IMR-90 (cell line): ENCODE measurements around the gene RBFOX1. TPM values are rescaled to one million over a fixed set of nuclear protein-coding genes. Genes with fewer than 3 reads are reported as not detected.

Experiments
- ATAC-seq: fragments of 200-7000 bp; cut with Tn5 transposase; 2 replicates; pipeline ENCODE4 v1.9.1; 2020; ENCODE audit warnings: low read depth, mild to moderate bottlenecking, moderate library complexity
- BruUV-seq: library from RNA; stranded (reverse); fragments of 400-500 nt; replicated peaks from 2 replicates; lab custom pipeline; 2021; lab: Mats Ljungman, UMichigan
- CTCF ChIA-PET: fragments of 300-600 bp; formaldehyde crosslinking; extraction: SDS; loops from one replicate; lab custom pipeline; 2021; ENCODE audit warnings: antibody characterized with exemption; lab: Yijun Ruan, JAX
- POLR2A ChIA-PET: fragments of 300-600 bp; sonication (Branson Sonifier 250); formaldehyde crosslinking; loops from one replicate; lab custom pipeline; 2022; ENCODE audit warnings: antibody characterized with exemption; ENCODE audit not compliant: unreplicated experiment; lab: Charles Lee
- DNase-seq: peaks from one replicate; pipeline ENCODE4 v3.0.0; 2013
- H2AFZ ChIP-seq: replicated peaks from 2 replicates; pipeline ENCODE3; 2013; ENCODE audit warnings: low read length, mild to moderate bottlenecking; ENCODE audit not compliant: poor library complexity
- H2AK5ac ChIP-seq: 2 replicates; pipeline ENCODE4 v1.6.1; 2013; ENCODE audit warnings: low read depth, low read length, inconsistent platforms
- H2AK9ac ChIP-seq: replicated peaks from 2 replicates; pipeline ENCODE3; 2013; ENCODE audit warnings: mild to moderate bottlenecking, low read depth, low read length, moderate library complexity; ENCODE audit not compliant: poor library complexity
- H2BK120ac ChIP-seq: 2 replicates; pipeline ENCODE4 v1.6.1; 2013; ENCODE audit warnings: low read depth, low read length, inconsistent platforms
- H2BK15ac ChIP-seq: 3 replicates; pipeline ENCODE4 v1.6.1; 2013; ENCODE audit warnings: low read depth, low read length, inconsistent platforms
- H2BK20ac ChIP-seq: 2 replicates; pipeline ENCODE4 v1.6.1; 2013; ENCODE audit warnings: low read depth, mild to moderate bottlenecking, inconsistent platforms, low read length, moderate library complexity
- H2BK5ac ChIP-seq: 2 replicates; pipeline ENCODE4 v1.6.1; 2013; ENCODE audit warnings: mild to moderate bottlenecking, low read depth, low read length, inconsistent platforms; ENCODE audit not compliant: poor library complexity, severe bottlenecking
- H3K14ac ChIP-seq: replicated peaks from 2 replicates; pipeline ENCODE4 v1.6.1; 2013; ENCODE audit warnings: low read depth, low read length, inconsistent platforms
- H3K18ac ChIP-seq: 2 replicates; pipeline ENCODE4 v1.6.1; 2013; ENCODE audit warnings: low read depth, low read length, control low read depth
- H3K23ac ChIP-seq: 2 replicates; pipeline ENCODE4 v1.6.1; 2013; ENCODE audit warnings: low read depth, low read length, inconsistent platforms
- H3K27ac ChIP-seq: 2 replicates; pipeline ENCODE4 v1.5.1; 2013; ENCODE audit warnings: mild to moderate bottlenecking, control low read depth, low read length; ENCODE audit not compliant: insufficient read depth
- H3K27me3 ChIP-seq: 2 replicates; pipeline ENCODE4 v1.6.1; 2013; ENCODE audit warnings: low read length; ENCODE audit not compliant: control insufficient read depth, insufficient read depth
- H3K36me3 ChIP-seq: 2 replicates; pipeline ENCODE4 v1.6.1; 2013; ENCODE audit warnings: low read length, mixed read lengths; ENCODE audit not compliant: control insufficient read depth, insufficient read depth
- H3K4ac ChIP-seq: 2 replicates; pipeline ENCODE4 v1.6.1; 2013; ENCODE audit warnings: low read depth, low read length, inconsistent platforms
- H3K4me1 ChIP-seq: 2 replicates; pipeline ENCODE4 v1.6.1; 2013; ENCODE audit warnings: low read length, mixed read lengths; ENCODE audit not compliant: control insufficient read depth, insufficient read depth
- H3K4me2 ChIP-seq: 2 replicates; pipeline ENCODE4 v1.6.1; 2013; ENCODE audit warnings: low read depth, mild to moderate bottlenecking, control low read depth, low read length, moderate library complexity
- H3K4me3 ChIP-seq: 2 replicates; pipeline ENCODE4 v1.5.1; 2013; ENCODE audit warnings: low read depth, mild to moderate bottlenecking, control low read depth, low read length, moderate library complexity; ENCODE audit not compliant: insufficient read depth
- H3K56ac ChIP-seq: 2 replicates; pipeline ENCODE4 v1.6.1; 2013; ENCODE audit warnings: low read length, inconsistent platforms; ENCODE audit not compliant: insufficient read depth; ENCODE audit errors: extremely low read depth
- H3K79me1 ChIP-seq, 2 experiments: 2 replicates each; pipeline ENCODE4 v1.6.1; 2013; ENCODE audit warnings: low read length in 2 of 2, inconsistent platforms in 1 of 2, low read depth in 1 of 2
- H3K9ac ChIP-seq: 2 replicates; pipeline ENCODE4 v1.6.1; 2013; ENCODE audit warnings: low read depth, low read length, control low read depth
- H3K9me1 ChIP-seq: 2 replicates; pipeline ENCODE4 v1.6.1; 2013; ENCODE audit warnings: low read length, inconsistent platforms; ENCODE audit not compliant: insufficient read depth
- H3K9me3 ChIP-seq: 2 replicates; pipeline ENCODE4 v1.6.1; 2013; ENCODE audit warnings: low read length; ENCODE audit not compliant: control insufficient read depth, insufficient read depth
- H4K20me1 ChIP-seq: 2 replicates; pipeline ENCODE4 v1.6.1; 2013; ENCODE audit warnings: low read length, inconsistent platforms; ENCODE audit not compliant: insufficient read depth
- H4K5ac ChIP-seq: 2 replicates; pipeline ENCODE4 v1.6.1; 2013; ENCODE audit warnings: mild to moderate bottlenecking, low read depth, low read length, control low read depth
- H4K8ac ChIP-seq, 2 experiments: 2 replicates each; pipeline ENCODE4 v1.6.1; 2013; ENCODE audit warnings: low read depth in 2 of 2, low read length in 2 of 2, control low read depth in 1 of 2, inconsistent platforms in 1 of 2
- H4K91ac ChIP-seq: 2 replicates; pipeline ENCODE4 v1.6.1; 2013; ENCODE audit warnings: low read depth, low read length, inconsistent platforms; ENCODE audit not compliant: insufficient read depth
- BHLHE40 ChIP-seq: fragments of 150-350 bp; IDR thresholded peaks from 2 replicates; pipeline ENCODE4 v1.6.1; 2016; ENCODE audit warnings: mild to moderate bottlenecking, low read depth, low read length
- CEBPB ChIP-seq: IDR thresholded peaks from 2 replicates; pipeline ENCODE4 v1.6.1; 2012; ENCODE audit warnings: low read depth, low read length, improper control_type of control experiment
- FOS ChIP-seq: fragments of 150-350 bp; IDR thresholded peaks from 2 replicates; pipeline ENCODE4 v1.6.1; 2016; ENCODE audit warnings: low read depth, low read length
- MAFK ChIP-seq: IDR thresholded peaks from 2 replicates; pipeline ENCODE4 v1.6.1; 2012; ENCODE audit warnings: low read depth, low read length, improper control_type of control experiment
- MAZ ChIP-seq: IDR thresholded peaks from 2 replicates; pipeline ENCODE4 v1.6.1; 2012; ENCODE audit warnings: low read depth, mild to moderate bottlenecking, low read length, improper control_type of control experiment, moderate library complexity, borderline replicate concordance
- NFE2L2 ChIP-seq: fragments of 150-350 bp; IDR thresholded peaks from 2 replicates; pipeline ENCODE4 v1.6.1; 2016; ENCODE audit warnings: low read depth, mild to moderate bottlenecking, low read length
- POLR2A ChIP-seq: IDR thresholded peaks from 2 replicates; pipeline ENCODE4 v1.6.1; 2012; ENCODE audit warnings: mild to moderate bottlenecking, low read depth, low read length
- RAD21 ChIP-seq: IDR thresholded peaks from 2 replicates; pipeline ENCODE4 v1.6.1; 2012; ENCODE audit warnings: low read length, improper control_type of control experiment
- RCOR1 ChIP-seq: IDR thresholded peaks from 2 replicates; pipeline ENCODE4 v1.6.1; 2012; ENCODE audit warnings: mild to moderate bottlenecking, low read length, improper control_type of control experiment; ENCODE audit not compliant: insufficient replicate concordance
- RFX5 ChIP-seq: IDR thresholded peaks from 2 replicates; pipeline ENCODE4 v1.8.0; 2012; ENCODE audit warnings: low read depth, mild to moderate bottlenecking, low read length, moderate library complexity
- SMC3 ChIP-seq: fragments of 150-350 bp; IDR thresholded peaks from 2 replicates; pipeline ENCODE4 v1.6.1; 2016; ENCODE audit warnings: low read depth, mild to moderate bottlenecking, antibody characterized with exemption, low read length, moderate library complexity
- WGBS, 2 experiments: methylation state at CpG; one replicate each; pipeline versions ENCODE4 v1.1.5 to v1.1.7; 2013; ENCODE audit warnings: missing lambda C conversion rate in 2 of 2; ENCODE audit not compliant: insufficient read length in 1 of 2; ENCODE audit errors: extremely low coverage in 2 of 2; 5-methylcytosine and 5-hydroxymethylcytosine counted together
- dilution Hi-C: fragments of 300-500 bp; cut with HindIII; formaldehyde crosslinking; loops from one replicate; pipeline ENCODE4 v1.14.3; 2018; ENCODE audit warnings: low sequenced_read_pairs; ENCODE audit not compliant: unreplicated experiment
- in situ Hi-C: fragments of 300-500 bp; cut with MboI; formaldehyde crosslinking; loops from 3 replicates; pipeline ENCODE4 v1.14.3; 2019; ENCODE audit warnings: low sequenced_read_pairs, inconsistent platforms, mixed read lengths
- intact Hi-C: fragments of 100-400 bp; cut with micrococcal nuclease; formaldehyde crosslinking; loops from 2 replicates; pipeline ENCODE4 v1.10.0; 2022
- polyA plus RNA-seq, 3 experiments: library from polyadenylated mRNA; depleted of rRNA; stranded (reverse); fragments of >200 nt; gene quantifications; 2 replicates each; pipeline ENCODE4 v1.2.3, GENCODE V29; 2012; ENCODE audit warnings: low replicate concordance in 1 of 3
- total RNA-seq: library from RNA; depleted of rRNA; stranded (reverse); fragments of >200 nt; gene quantifications from 2 replicates; pipeline ENCODE4 v1.2.3, GENCODE V29; 2012
- TF ChIP-seq, protein P1 (sequence below): fragments of 150-350 bp; IDR thresholded peaks from 2 replicates; pipeline ENCODE4 v1.6.1; 2016; ENCODE audit warnings: low read depth, mild to moderate bottlenecking, low read length, moderate library complexity, borderline replicate concordance
- TF ChIP-seq, protein P2 (sequence below): conservative IDR thresholded peaks from 2 replicates; pipeline ENCODE4 v1.5.1; 2012; ENCODE audit warnings: mild to moderate bottlenecking, low read depth, low read length, improper control_type of control experiment
- TF ChIP-seq, protein P3 (sequence below): fragments of 150-350 bp; IDR thresholded peaks from 2 replicates; pipeline ENCODE4 v1.6.1; 2017; ENCODE audit warnings: mild to moderate bottlenecking, antibody characterized with exemption, low read length, low read depth

The RBFOX1 gene
- total and polyA plus RNA-seq, 2 of the 4 experiments (the other 2 are of a cell fraction): not detected

DNA sequence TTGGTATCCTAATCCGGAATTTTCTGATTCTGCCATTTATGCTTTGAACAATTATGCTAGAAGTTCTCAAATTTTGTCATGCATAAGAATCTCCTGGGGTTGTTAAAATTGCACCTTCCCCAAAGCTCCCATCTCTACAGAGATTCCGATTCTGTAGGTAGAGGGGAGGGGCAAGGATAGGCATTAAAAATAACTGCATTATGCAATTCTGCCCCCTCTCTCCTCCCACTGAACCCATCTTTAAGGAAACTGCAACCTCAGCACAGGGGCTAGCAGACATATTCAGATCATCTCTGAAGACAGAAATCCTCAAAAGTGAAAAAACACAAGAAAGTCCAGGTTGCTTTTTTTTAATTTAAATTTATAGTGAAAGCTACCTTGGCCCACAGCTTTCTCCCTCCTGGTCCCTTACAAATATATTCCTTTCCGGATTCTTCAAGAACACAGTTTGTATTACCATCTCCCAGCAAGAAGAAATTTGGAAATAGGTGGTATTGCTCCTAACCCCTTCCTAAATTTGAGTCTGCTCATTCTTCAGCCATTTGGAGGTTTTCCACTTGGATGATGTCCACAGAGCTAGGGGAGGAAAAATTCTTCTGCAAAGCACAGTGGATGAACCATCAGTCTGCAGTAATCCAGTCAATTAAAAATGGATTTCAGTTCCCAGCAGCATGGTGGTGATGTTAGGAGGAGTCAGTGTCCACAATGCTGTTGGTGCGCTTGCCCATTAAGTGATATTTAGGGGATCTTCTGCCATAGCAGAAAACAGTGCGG, 67.7 kb downstream of the RBFOX1 start:
- Histone ChIP-seq H2AFZ (no peak overlapping the region), H3K4me3 (no peak overlapping the region), H4K5ac (no peak overlapping the region), H3K27me3 (no peaks in the 10 kb centered on the region), H2AK5ac (no peak overlapping the region), H4K20me1 (no peaks in the 10 kb centered on the region), H3K18ac (no peak overlapping the region), H2BK20ac (no peak overlapping the region), H3K9ac (no peak overlapping the region), H3K23ac (no peak overlapping the region), H3K9me1 (no peaks in the 10 kb centered on the region), H2BK120ac (no peak overlapping the region), H3K4me2 (no peak overlapping the region), H3K56ac (no peak overlapping the region), H2BK5ac (no peak overlapping the region), H4K8ac (no peak overlapping the region), H2BK15ac (no peak overlapping the region), H2AK9ac (no peak overlapping the region), H3K27ac (no peak overlapping the region), H3K14ac (no peak overlapping the region), H3K36me3 (no peaks in the 10 kb centered on the region), H3K4ac (no peak overlapping the region), H4K91ac (no peak overlapping the region), H3K4me1 (no peaks in the 10 kb centered on the region), H3K79me1 (no peaks in the 10 kb centered on the region), H3K9me3 (peaks cover 13% of the 10 kb centered on the region)
- POLR2A ChIA-PET: no interaction called here
- WGBS, 2 experiments: no CpG with 5 or more reads among the region's 5 CpGs
- dilution Hi-C loops (no loop called here), intact Hi-C loops (no loop called here), in situ Hi-C loops (no loop called here)
- CTCF ChIA-PET: no interaction called here
- TF ChIP-seq RCOR1: no peak
- no peak for TF ChIP-seq FOS
- TF ChIP-seq CEBPB: no peak
- no peak for TF ChIP-seq POLR2A
- TF ChIP-seq, protein P1, sequence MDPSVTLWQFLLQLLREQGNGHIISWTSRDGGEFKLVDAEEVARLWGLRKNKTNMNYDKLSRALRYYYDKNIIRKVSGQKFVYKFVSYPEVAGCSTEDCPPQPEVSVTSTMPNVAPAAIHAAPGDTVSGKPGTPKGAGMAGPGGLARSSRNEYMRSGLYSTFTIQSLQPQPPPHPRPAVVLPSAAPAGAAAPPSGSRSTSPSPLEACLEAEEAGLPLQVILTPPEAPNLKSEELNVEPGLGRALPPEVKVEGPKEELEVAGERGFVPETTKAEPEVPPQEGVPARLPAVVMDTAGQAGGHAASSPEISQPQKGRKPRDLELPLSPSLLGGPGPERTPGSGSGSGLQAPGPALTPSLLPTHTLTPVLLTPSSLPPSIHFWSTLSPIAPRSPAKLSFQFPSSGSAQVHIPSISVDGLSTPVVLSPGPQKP: no peak
- no peak for TF ChIP-seq MAFK
- no peak for TF ChIP-seq RAD21
- TF ChIP-seq, protein P2, sequence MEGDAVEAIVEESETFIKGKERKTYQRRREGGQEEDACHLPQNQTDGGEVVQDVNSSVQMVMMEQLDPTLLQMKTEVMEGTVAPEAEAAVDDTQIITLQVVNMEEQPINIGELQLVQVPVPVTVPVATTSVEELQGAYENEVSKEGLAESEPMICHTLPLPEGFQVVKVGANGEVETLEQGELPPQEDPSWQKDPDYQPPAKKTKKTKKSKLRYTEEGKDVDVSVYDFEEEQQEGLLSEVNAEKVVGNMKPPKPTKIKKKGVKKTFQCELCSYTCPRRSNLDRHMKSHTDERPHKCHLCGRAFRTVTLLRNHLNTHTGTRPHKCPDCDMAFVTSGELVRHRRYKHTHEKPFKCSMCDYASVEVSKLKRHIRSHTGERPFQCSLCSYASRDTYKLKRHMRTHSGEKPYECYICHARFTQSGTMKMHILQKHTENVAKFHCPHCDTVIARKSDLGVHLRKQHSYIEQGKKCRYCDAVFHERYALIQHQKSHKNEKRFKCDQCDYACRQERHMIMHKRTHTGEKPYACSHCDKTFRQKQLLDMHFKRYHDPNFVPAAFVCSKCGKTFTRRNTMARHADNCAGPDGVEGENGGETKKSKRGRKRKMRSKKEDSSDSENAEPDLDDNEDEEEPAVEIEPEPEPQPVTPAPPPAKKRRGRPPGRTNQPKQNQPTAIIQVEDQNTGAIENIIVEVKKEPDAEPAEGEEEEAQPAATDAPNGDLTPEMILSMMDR: no peak
- no peak for TF ChIP-seq NFE2L2
- TF ChIP-seq RFX5: no peak
- no peak for TF ChIP-seq BHLHE40
- no peak for TF ChIP-seq MAZ
- TF ChIP-seq SMC3: no peak
- TF ChIP-seq, protein P3, sequence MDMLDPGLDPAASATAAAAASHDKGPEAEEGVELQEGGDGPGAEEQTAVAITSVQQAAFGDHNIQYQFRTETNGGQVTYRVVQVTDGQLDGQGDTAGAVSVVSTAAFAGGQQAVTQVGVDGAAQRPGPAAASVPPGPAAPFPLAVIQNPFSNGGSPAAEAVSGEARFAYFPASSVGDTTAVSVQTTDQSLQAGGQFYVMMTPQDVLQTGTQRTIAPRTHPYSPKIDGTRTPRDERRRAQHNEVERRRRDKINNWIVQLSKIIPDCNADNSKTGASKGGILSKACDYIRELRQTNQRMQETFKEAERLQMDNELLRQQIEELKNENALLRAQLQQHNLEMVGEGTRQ: no peak
- ATAC-seq: no peak
- DNase-seq: no peak
- BruUV-seq: no TSS peak
